PC-9 (cell line): ENCODE data around the gene CEMIP2. TPM values are rescaled to one million over a fixed set of nuclear protein-coding genes. Genes with fewer than 3 reads are reported as not detected.

Source experiments
- BruUV-seq: library from RNA; stranded (reverse); fragments of 400-500 nt; replicated peaks from 2 replicates; lab custom pipeline; 2021; lab: Mats Ljungman, UMichigan
- CTCF ChIA-PET: fragments of 300-600 bp; sonication (Branson Sonifier 250); formaldehyde crosslinking; loops from one replicate; lab custom pipeline; 2022; ENCODE audit warnings: antibody characterized with exemption; lab: Charles Lee
- POLR2A ChIA-PET: fragments of 300-600 bp; sonication (Branson Sonifier 250); formaldehyde crosslinking; loops from one replicate; lab custom pipeline; 2022; ENCODE audit warnings: antibody characterized with exemption; ENCODE audit not compliant: unreplicated experiment; lab: Charles Lee
- DNase-seq, 2 experiments: peaks; one replicate each; pipeline versions ENCODE4 v3.0.0 to v3.0.0-alpha.2; 2015 to 2022; ENCODE audit warnings: mixed read lengths in 1 of 2
- H2AFZ ChIP-seq: fragments of 200-600 bp; sonication (generic); 2 replicates; pipeline ENCODE4 v1.8.1; 2017; ENCODE audit warnings: antibody characterized with exemption
- H3F3A ChIP-seq: fragments of 200-600 bp; sonication (generic); 2 replicates; pipeline ENCODE4 v1.8.1; 2017; ENCODE audit warnings: antibody characterized with exemption, mild to moderate bottlenecking, low read depth; ENCODE audit not compliant: insufficient read depth
- H3K27ac ChIP-seq: fragments of 200-600 bp; sonication (generic); 2 replicates; pipeline ENCODE4 v1.6.1; 2016; ENCODE audit warnings: mixed run types
- H3K27me3 ChIP-seq: fragments of 200-600 bp; sonication (generic); 2 replicates; pipeline ENCODE4 v1.6.1; 2016; ENCODE audit warnings: low read depth, mixed run types; ENCODE audit not compliant: insufficient read depth
- H3K36me3 ChIP-seq: fragments of 200-600 bp; sonication (generic); 2 replicates; pipeline ENCODE4 v1.6.1; 2016; ENCODE audit warnings: low read depth, mixed run types
- H3K4me1 ChIP-seq: fragments of 200-600 bp; sonication (generic); replicated peaks from 2 replicates; pipeline ENCODE4 v1.6.1; 2016; ENCODE audit warnings: mixed run types; ENCODE audit not compliant: insufficient read depth
- H3K4me2 ChIP-seq: fragments of 200-600 bp; sonication (generic); 2 replicates; pipeline ENCODE4 v1.6.1; 2017; ENCODE audit warnings: mixed run types
- H3K4me3 ChIP-seq: fragments of 200-600 bp; sonication (generic); 2 replicates; pipeline ENCODE4 v1.6.1; 2016; ENCODE audit warnings: mixed run types
- H3K79me2 ChIP-seq: fragments of 200-600 bp; sonication (generic); 2 replicates; pipeline ENCODE4 v1.6.1; 2017; ENCODE audit warnings: low read depth, mixed run types
- H3K9me2 ChIP-seq: fragments of 200-600 bp; sonication (generic); 2 replicates; pipeline ENCODE4 v1.8.1; 2017; ENCODE audit warnings: mild to moderate bottlenecking; ENCODE audit not compliant: insufficient read depth
- H3K9me3 ChIP-seq: fragments of 200-600 bp; sonication (generic); 2 replicates; pipeline ENCODE4 v1.8.1; 2016; ENCODE audit warnings: low read depth; ENCODE audit not compliant: insufficient read depth
- H4K20me1 ChIP-seq: fragments of 200-600 bp; sonication (generic); 2 replicates; pipeline ENCODE4 v1.8.1; 2017; ENCODE audit not compliant: insufficient read depth
- CTCF ChIP-seq: fragments of 200-600 bp; sonication (generic); conservative IDR thresholded peaks from 2 replicates; pipeline ENCODE4 v1.6.1; 2017; ENCODE audit warnings: mixed run types, antibody characterized with exemption, mild to moderate bottlenecking, moderate library complexity
- EZH2 ChIP-seq: fragments of 200-600 bp; sonication (generic); IDR thresholded peaks from 2 replicates; pipeline ENCODE4 v1.8.0; 2017; ENCODE audit warnings: antibody characterized with exemption, low read depth
- intact Hi-C: fragments of 100-400 bp; cut with micrococcal nuclease; formaldehyde crosslinking; loops from one replicate; pipeline ENCODE4 v1.10.0; 2022; ENCODE audit not compliant: unreplicated experiment
- total RNA-seq: library from RNA; stranded (reverse); gene quantifications from 2 replicates; pipeline ENCODE4 v1.2.3, GENCODE V29; 2021

The CEMIP2 gene
- total RNA-seq, 1 experiment from 2014 or later: 77.0 TPM

DNA sequence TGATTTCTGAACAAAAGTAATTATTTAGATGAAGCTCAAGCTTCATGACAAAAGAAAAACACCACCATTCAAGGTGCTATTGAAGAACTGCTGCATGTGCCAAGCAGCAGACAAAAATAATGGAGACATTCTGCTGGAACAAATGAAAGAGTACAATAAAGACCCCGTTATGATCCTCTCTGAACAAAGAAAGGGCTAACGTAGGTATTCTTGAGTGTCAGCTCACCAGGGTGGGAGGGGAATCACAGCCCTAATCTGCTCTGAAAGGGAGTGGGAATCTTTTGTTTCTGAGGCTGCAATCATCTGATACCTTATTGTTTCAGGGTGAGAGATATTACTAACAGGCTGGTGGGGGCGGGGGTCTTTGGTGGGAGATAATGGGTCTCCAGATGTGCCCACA, 15.4 kb downstream of the CEMIP2 start:
- Histone ChIP-seq H2AFZ (no peak overlapping the region), H3K27ac (no peak overlapping the region), H3K4me2 (no peak overlapping the region), H3K36me3 (peaks cover 20% of the 10 kb centered on the region), H4K20me1 (peaks cover 16% of the 10 kb centered on the region; the same call in 1 of the 2 replicates), H3K9me3 (no peaks in the 10 kb centered on the region), H3K4me3 (no peak overlapping the region), H3K4me1 (peaks cover 17% of the 10 kb centered on the region), H3K9me2 (no peaks in the 10 kb centered on the region), H3K27me3 (no peaks in the 10 kb centered on the region), H3K79me2 (peaks cover 63% of the 10 kb centered on the region), H3F3A (0 out of 2 replicates have a peak, but pooled peaks cover 10% of the 10 kb centered on the region)
- intact Hi-C loops: no loop called here
- DNase-seq: no peak
- TF ChIP-seq CTCF: no peak
- TF ChIP-seq EZH2: no peak
- POLR2A ChIA-PET: no interaction called here
- no TSS peak for BruUV-seq
- CTCF ChIA-PET: no interaction called here

- TF ChIP-seq CTCF (no peak), EZH2 (no peak)
- Histone ChIP-seq H3K4me3 (no peak overlapping the region), H4K20me1 (peaks cover 14% of the 10 kb centered on the region; the same call in 1 of the 2 replicates), H3K27me3 (no peaks in the 10 kb centered on the region), H3K36me3 (peaks cover 22% of the 10 kb centered on the region), H3K79me2 (peaks cover 57% of the 10 kb centered on the region), H3F3A (0 out of 2 replicates have a peak, but pooled peaks cover 14% of the 10 kb centered on the region), H3K27ac (no peak overlapping the region), H3K9me2 (no peaks in the 10 kb centered on the region), H3K4me2 (no peak overlapping the region), H3K9me3 (no peaks in the 10 kb centered on the region), H3K4me1 (peaks cover 12% of the 10 kb centered on the region), H2AFZ (no peak overlapping the region)
- intact Hi-C loops: no loop called here
- CTCF ChIA-PET: no interaction called here
- no peak for DNase-seq
- POLR2A ChIA-PET: no interaction called here
- BruUV-seq: no TSS peak
Measured at GRCh38 chr9:71752352-71752751, 16.0 kb downstream of the CEMIP2 start.

GRCh38 chr9:71748280-71748743, 20.0 kb downstream of the CEMIP2 start:
- POLR2A ChIA-PET: interaction anchor here (0.5 kb wide), 1 partner anchor 67 kb away, joined by 4 read pairs; no protein-coding TSS in a partner anchor
- peaks cover 24% of the 10 kb centered on the region for H3K79me2 ChIP-seq
- CTCF ChIA-PET: no interaction called here
- 0 out of 2 replicates have a peak, but pooled peaks cover 3% of the 10 kb centered on the region for H4K20me1 ChIP-seq
- H2AFZ ChIP-seq: no peak overlapping the region
- no peaks in the 10 kb centered on the region for H3K9me3 ChIP-seq
- H3K4me2 ChIP-seq: no peak overlapping the region
- BruUV-seq: no TSS peak
- TF ChIP-seq EZH2 (no peak), CTCF (no peak)
- 0 out of 2 replicates have a peak, but pooled peaks cover 13% of the 10 kb centered on the region for H3F3A ChIP-seq
- no peaks in the 10 kb centered on the region for H3K9me2 ChIP-seq
- no peak overlapping the region for H3K4me3 ChIP-seq
- no peak for DNase-seq
- H3K36me3 ChIP-seq: peaks cover 35% of the 10 kb centered on the region
- H3K27me3 ChIP-seq: no peaks in the 10 kb centered on the region
- intact Hi-C loops: no loop called here
- H3K27ac ChIP-seq: no peak overlapping the region
- peaks cover 6% of the 10 kb centered on the region for H3K4me1 ChIP-seq
